Endothelial cell (in vitro differentiated cells): ENCODE data around the gene FZD7. TPM values are rescaled to one million over a fixed set of nuclear protein-coding genes. Genes with fewer than 3 reads are reported as not detected.

Source experiments
- DNase-seq: peaks from one replicate; pipeline ENCODE4 v3.0.0; 2021; ENCODE audit warnings: low spot score
- H3K27ac Mint-ChIP-seq: one replicate; pipeline ENCODE4 v1.8.0; 2021; ENCODE audit warnings: mixed read lengths, inconsistent platforms; ENCODE audit not compliant: unreplicated experiment
- H3K27me3 Mint-ChIP-seq: one replicate; pipeline ENCODE4 v1.8.0; 2021; ENCODE audit warnings: mild to moderate bottlenecking, moderate library complexity, mixed read lengths, inconsistent platforms; ENCODE audit not compliant: unreplicated experiment
- H3K36me3 Mint-ChIP-seq: one replicate; pipeline ENCODE4 v1.8.0; 2021; ENCODE audit warnings: mild to moderate bottlenecking, low read depth, mixed read lengths, inconsistent platforms; ENCODE audit not compliant: unreplicated experiment
- H3K4me1 Mint-ChIP-seq: one replicate; pipeline ENCODE4 v1.8.0; 2021; ENCODE audit warnings: mild to moderate bottlenecking, mixed read lengths, inconsistent platforms; ENCODE audit not compliant: unreplicated experiment
- H3K4me3 Mint-ChIP-seq: one replicate; pipeline ENCODE4 v1.8.0; 2021; ENCODE audit warnings: mild to moderate bottlenecking, mixed read lengths, inconsistent platforms; ENCODE audit not compliant: unreplicated experiment
- H3K9me3 Mint-ChIP-seq: one replicate; pipeline ENCODE4 v1.8.0; 2021; ENCODE audit warnings: mixed read lengths, inconsistent platforms; ENCODE audit not compliant: unreplicated experiment
- total RNA-seq: library from RNA; stranded (reverse); fragmentation: NEBNext Ultra II Directional; extraction: Animal tissue kit (Norgen Biotek cat#: 25700); gene quantifications from one replicate; pipeline ENCODE4 v1.2.1, GENCODE V29; 2021; ENCODE audit not compliant: unreplicated experiment
- TF ChIP-seq, protein P1 (sequence below): fragments of 200-600 bp; sonication (generic); IDR thresholded peaks from one replicate; pipeline ENCODE4 v1.5.0; 2021; ENCODE audit warnings: antibody characterized with exemption; ENCODE audit not compliant: unreplicated experiment

The FZD7 gene
- total RNA-seq, 1 donor from 2014 or later, result 42.2 TPM

DNA sequence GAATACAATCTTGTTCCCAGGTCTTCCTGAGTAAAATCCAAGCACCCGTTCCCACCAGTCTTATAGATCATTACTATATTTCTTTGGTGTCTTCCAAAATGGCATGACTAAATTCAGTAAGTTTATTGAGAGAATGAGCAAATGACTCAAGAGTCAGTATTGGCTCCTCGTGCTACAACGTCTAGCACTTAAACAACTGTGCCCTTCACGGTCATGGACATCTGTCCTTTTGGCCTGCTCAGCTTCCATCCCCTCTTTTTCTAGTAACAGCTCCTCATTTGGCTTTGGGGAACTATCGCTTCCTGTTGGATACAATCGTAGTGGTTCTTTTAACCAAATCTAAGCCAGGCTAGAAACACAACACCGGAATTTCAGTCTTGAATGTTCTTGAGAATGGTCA is 24.1 kb upstream of the FZD7 start:
- no peak overlapping the region for H3K4me3 Mint-ChIP-seq
- TF ChIP-seq, protein P1, sequence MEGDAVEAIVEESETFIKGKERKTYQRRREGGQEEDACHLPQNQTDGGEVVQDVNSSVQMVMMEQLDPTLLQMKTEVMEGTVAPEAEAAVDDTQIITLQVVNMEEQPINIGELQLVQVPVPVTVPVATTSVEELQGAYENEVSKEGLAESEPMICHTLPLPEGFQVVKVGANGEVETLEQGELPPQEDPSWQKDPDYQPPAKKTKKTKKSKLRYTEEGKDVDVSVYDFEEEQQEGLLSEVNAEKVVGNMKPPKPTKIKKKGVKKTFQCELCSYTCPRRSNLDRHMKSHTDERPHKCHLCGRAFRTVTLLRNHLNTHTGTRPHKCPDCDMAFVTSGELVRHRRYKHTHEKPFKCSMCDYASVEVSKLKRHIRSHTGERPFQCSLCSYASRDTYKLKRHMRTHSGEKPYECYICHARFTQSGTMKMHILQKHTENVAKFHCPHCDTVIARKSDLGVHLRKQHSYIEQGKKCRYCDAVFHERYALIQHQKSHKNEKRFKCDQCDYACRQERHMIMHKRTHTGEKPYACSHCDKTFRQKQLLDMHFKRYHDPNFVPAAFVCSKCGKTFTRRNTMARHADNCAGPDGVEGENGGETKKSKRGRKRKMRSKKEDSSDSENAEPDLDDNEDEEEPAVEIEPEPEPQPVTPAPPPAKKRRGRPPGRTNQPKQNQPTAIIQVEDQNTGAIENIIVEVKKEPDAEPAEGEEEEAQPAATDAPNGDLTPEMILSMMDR, result no peak
- H3K27me3 Mint-ChIP-seq, result no peaks in the 10 kb centered on the region
- no peak for DNase-seq
- H3K4me1 Mint-ChIP-seq, result peaks cover 15% of the 10 kb centered on the region
- no peak overlapping the region for H3K27ac Mint-ChIP-seq
- H3K36me3 Mint-ChIP-seq, result no peaks in the 10 kb centered on the region
- no peaks in the 10 kb centered on the region for H3K9me3 Mint-ChIP-seq

DNA sequence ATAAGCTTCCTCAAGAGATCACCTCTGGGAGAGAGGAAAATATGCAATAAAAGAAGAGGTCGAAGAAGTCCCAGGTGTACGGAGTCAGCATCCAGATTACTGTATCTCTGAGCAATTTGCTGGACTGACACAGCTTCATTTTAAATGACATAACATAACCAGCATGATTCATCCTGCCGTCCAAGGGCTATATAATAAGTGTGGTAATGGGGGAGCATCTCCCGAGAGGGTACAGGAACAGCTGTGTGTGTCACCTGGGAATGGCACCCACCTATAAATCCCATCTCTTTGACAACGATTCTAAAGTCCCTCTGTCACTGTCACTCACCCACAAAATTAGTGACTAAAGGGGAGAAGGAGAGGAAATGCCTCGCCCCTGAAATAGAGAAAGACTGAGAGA is 19.3 kb upstream of the FZD7 start:
- H3K27me3 Mint-ChIP-seq, result peaks cover 5% of the 10 kb centered on the region

DNA sequence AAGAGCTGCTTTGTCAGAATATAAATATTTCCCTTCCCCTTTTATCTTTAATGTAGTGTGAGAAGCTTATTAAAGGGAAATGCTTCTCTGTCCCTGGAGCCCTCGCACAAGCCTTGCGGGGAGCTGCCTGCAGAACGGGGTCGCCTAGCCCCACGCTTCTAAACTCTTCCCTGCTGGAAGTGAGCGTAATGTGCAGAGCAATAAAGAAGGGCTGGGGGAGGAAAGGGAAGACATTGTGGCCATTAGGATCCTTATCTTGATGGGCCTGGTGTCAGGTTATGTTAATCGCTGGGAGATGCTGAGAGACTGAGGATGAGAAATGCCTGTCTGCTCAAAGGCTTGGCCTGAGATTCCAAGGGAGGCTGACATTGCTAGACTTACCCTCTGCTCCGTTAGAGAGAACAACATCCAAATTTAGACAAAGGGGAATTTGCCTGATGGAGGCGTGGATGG is 18.9 kb upstream of the FZD7 start:
- Mint-ChIP-seq H3K9me3 (no peaks in the 10 kb centered on the region), H3K36me3 (no peaks in the 10 kb centered on the region), H3K4me3 (no peak overlapping the region), H3K27me3 (peaks cover 5% of the 10 kb centered on the region), H3K27ac (no peak overlapping the region), H3K4me1 (peaks cover 24% of the 10 kb centered on the region)
- DNase-seq, result no peak
- TF ChIP-seq, protein P1, result no peak

More for the DNA sequence above, 19.3 kb upstream of the FZD7 start:
- Mint-ChIP-seq H3K9me3 (no peaks in the 10 kb centered on the region), H3K4me1 (peaks cover 28% of the 10 kb centered on the region), H3K4me3 (no peak overlapping the region), H3K36me3 (no peaks in the 10 kb centered on the region), H3K27ac (no peak overlapping the region)
- no peak for DNase-seq
- TF ChIP-seq, protein P1, result no peak

DNA sequence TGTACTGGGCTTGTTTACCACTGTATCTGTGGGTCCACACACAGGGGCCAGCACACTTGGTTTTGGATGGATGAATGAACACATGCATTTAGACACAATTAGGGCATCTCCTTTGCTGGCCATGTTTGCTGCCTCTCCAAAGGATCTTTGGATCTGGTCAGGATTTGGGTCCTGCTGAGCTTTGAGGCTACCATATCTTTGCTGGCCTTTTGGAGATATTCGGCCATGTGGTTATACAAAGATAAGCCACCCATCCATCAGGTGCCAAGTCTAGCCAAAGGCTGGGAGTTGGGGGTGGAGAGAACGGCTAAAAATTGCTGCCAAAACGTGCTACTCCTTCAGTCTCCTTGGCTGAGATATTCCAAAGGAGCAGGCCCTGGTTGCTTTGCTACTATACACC is 18.2 kb upstream of the FZD7 start:
- Mint-ChIP-seq H3K27me3 (peaks cover 5% of the 10 kb centered on the region), H3K9me3 (no peaks in the 10 kb centered on the region), H3K4me1 (peaks cover 31% of the 10 kb centered on the region), H3K36me3 (no peaks in the 10 kb centered on the region), H3K4me3 (no peak overlapping the region), H3K27ac (no peak overlapping the region)
- TF ChIP-seq, protein P1, result no peak
- DNase-seq, result no peak

DNA sequence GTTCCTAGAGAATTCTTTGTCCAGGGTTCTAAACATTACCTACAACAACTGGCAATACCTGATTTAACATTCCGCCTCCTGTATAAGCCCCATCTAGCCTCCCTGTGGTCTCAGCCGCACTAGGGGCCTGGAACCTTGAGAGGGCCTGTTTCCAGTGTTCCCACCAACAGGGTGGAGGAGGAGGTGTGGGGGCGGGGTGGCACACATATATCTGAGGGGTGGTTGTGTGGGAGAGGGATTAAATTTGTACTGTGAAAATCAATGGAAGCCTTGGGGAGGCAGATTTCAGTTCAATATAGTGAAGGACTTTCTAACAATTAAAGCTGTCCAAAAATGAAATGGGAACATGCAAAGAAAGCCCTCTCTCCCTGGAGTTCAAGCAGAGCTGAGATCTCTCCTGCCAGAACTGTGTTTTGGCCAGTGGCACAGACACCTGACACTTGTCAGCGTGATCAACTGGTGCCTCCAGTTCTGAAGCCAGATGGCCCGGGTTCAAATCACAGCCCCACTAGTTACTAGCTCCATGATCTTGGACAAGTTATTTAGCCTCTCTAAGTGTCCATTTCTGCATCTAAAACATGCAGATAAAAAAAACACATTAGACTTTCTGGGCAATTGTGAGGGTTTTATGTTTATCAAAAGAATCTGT is 17.0 kb upstream of the FZD7 start:
- TF ChIP-seq, protein P1, result no peak
- peaks cover 5% of the 10 kb centered on the region for H3K27me3 Mint-ChIP-seq
- DNase-seq, result no peak
- H3K27ac Mint-ChIP-seq, result no peak overlapping the region
- peaks cover 31% of the 10 kb centered on the region for H3K4me1 Mint-ChIP-seq
- no peak overlapping the region for H3K4me3 Mint-ChIP-seq
- H3K9me3 Mint-ChIP-seq, result no peaks in the 10 kb centered on the region
- no peaks in the 10 kb centered on the region for H3K36me3 Mint-ChIP-seq
